ENCODE results near the gene LTBP3.

The LTBP3 gene

GRCh38 chr11:65557280-65558001 is 718 bp downstream of the LTBP3 start (continued):
- TF ChIP-seq KLF17 (tag by site-specific recombination; IDR thresholded peaks at IDR 0.05): no peak
- TF ChIP-seq SP2 (tag by site-specific recombination; IDR thresholded peaks at IDR 0.05): no peak
- TF ChIP-seq ZNF366 (tag by site-specific recombination; conservative IDR thresholded peaks at IDR 0.05): no peak
- TF ChIP-seq ZNF488 (tag by site-specific recombination; IDR thresholded peaks at IDR 0.05): no peak
- TF ChIP-seq SP7 (tag by site-specific recombination; IDR thresholded peaks at IDR 0.05): no peak
- TF ChIP-seq KLF9 (tag by site-specific recombination; IDR thresholded peaks at IDR 0.05; ENCODE audit: low read depth): 0 out of 2 replicates have a peak, but pooled peaks have one; percentile 21
- peak; percentile 81 for TF ChIP-seq GLIS2 (tag by site-specific recombination; IDR thresholded peaks at IDR 0.05)
- TF ChIP-seq SCRT2 (tag by site-specific recombination; IDR thresholded peaks at IDR 0.05): no peak
- TF ChIP-seq PATZ1 (tag by site-specific recombination; IDR thresholded peaks at IDR 0.05): peak; percentile 91
- no peak for TF ChIP-seq PRDM1 (tag by site-specific recombination; IDR thresholded peaks at IDR 0.05)
- TF ChIP-seq ZNF202 (tag by site-specific recombination; IDR thresholded peaks at IDR 0.05; ENCODE audit: borderline replicate concordance): no peak
- no peak for TF ChIP-seq ZNF521 (tag by site-specific recombination; IDR thresholded peaks at IDR 0.05)
- TF ChIP-seq ZNF513 (tag by site-specific recombination; IDR thresholded peaks at IDR 0.05): no peak
- TF ChIP-seq GLIS1 (tag by site-specific recombination; IDR thresholded peaks at IDR 0.05): no peak
- no peak for TF ChIP-seq ZNF341 (tag by site-specific recombination; IDR thresholded peaks at IDR 0.05; ENCODE audit: low read depth)
- TF ChIP-seq ZNF560 (tag by site-specific recombination; IDR thresholded peaks at IDR 0.05; ENCODE audit: borderline replicate concordance): no peak
- TF ChIP-seq ZNF571 (tag by site-specific recombination; IDR thresholded peaks at IDR 0.05): no peak
- peak; percentile 57 for TF ChIP-seq ZFHX2 (tag by site-specific recombination; conservative IDR thresholded peaks at IDR 0.05)
- no peak for TF ChIP-seq ZNF785 (tag by site-specific recombination; IDR thresholded peaks at IDR 0.05)
- TF ChIP-seq ZNF138 (tag by site-specific recombination; IDR thresholded peaks at IDR 0.05; ENCODE audit: borderline replicate concordance): no peak
- no peak for TF ChIP-seq ZNF174 (tag by site-specific recombination; IDR thresholded peaks at IDR 0.05)
- peak; percentile 55; the same call in 1 of the 2 replicates for TF ChIP-seq ZNF76 (tag by site-specific recombination; IDR thresholded peaks at IDR 0.05; ENCODE audit: borderline replicate concordance, low read depth)
- no peak for TF ChIP-seq ZBTB8A (tag by site-specific recombination; IDR thresholded peaks at IDR 0.05)
- no peak for TF ChIP-seq ZNF324 (tag by site-specific recombination; IDR thresholded peaks at IDR 0.05)

Data from HEK293 (cell line).